ENCODE measurements around the gene RNASEH2C.
"Not testable (repeated sequence)": the region's sequence is repeated elsewhere in the genome, so short reads cannot be mapped to it uniquely, and the experiment has no call there.

RNASEH2C gene

GRCh38 chr11:65692367-65692766 is 28.2 kb downstream of the RNASEH2C start:
- no peak for TF ChIP-seq CTCF (IDR thresholded peaks at IDR 0.05; ENCODE audit: extremely low read depth, insufficient read depth, missing control alignments)
- in situ Hi-C loops (cut with MboI; ENCODE audit: low pct_unique_long_range_greater_than_20kb, low sequenced_read_pairs, unreplicated experiment): no loop called here
- no peak for DNase-seq (ENCODE audit: low spot score)

GRCh38 chr11:65691847-65692246 is 28.8 kb downstream of the RNASEH2C start:
- DNase-seq (ENCODE audit: low spot score); in situ Hi-C loops (cut with MboI; ENCODE audit: low pct_unique_long_range_greater_than_20kb, low sequenced_read_pairs, unreplicated experiment): not testable (repeated sequence)

- no peak for DNase-seq (ENCODE audit: low spot score)
- in situ Hi-C loops (cut with MboI; ENCODE audit: low pct_unique_long_range_greater_than_20kb, low sequenced_read_pairs, unreplicated experiment): no loop called here
- no peak for TF ChIP-seq CTCF (IDR thresholded peaks at IDR 0.05; ENCODE audit: extremely low read depth, insufficient read depth, missing control alignments)
These were observed 34.6 kb downstream of the RNASEH2C start for GRCh38 chr11:65685981-65686380.

- DNase-seq (ENCODE audit: low spot score); in situ Hi-C loops (cut with MboI; ENCODE audit: low pct_unique_long_range_greater_than_20kb, low sequenced_read_pairs, unreplicated experiment): not testable (repeated sequence)
These were observed 37.1 kb downstream of the RNASEH2C start for GRCh38 chr11:65683480-65683879.

- TF ChIP-seq CTCF (IDR thresholded peaks at IDR 0.05; ENCODE audit: extremely low read depth, insufficient read depth, missing control alignments): no peak
- DNase-seq (ENCODE audit: low spot score): no peak
- in situ Hi-C loops (cut with MboI; ENCODE audit: low pct_unique_long_range_greater_than_20kb, low sequenced_read_pairs, unreplicated experiment): no loop called here
These were observed 40.3 kb downstream of the RNASEH2C start for GRCh38 chr11:65680192-65680743.

- no peak for TF ChIP-seq CTCF (IDR thresholded peaks at IDR 0.05; ENCODE audit: extremely low read depth, insufficient read depth, missing control alignments)
- in situ Hi-C loops (cut with MboI; ENCODE audit: low pct_unique_long_range_greater_than_20kb, low sequenced_read_pairs, unreplicated experiment): no loop called here
- no peak for DNase-seq (ENCODE audit: low spot score)
These were observed 47.6 kb downstream of the RNASEH2C start for GRCh38 chr11:65672982-65673381.

GRCh38 chr11:65672180-65672860 is 48.3 kb downstream of the RNASEH2C start:
- TF ChIP-seq CTCF (IDR thresholded peaks at IDR 0.05; ENCODE audit: extremely low read depth, insufficient read depth, missing control alignments): no peak

More at GRCh38 chr11:65672180-65672860, 48.3 kb downstream of the RNASEH2C start:
- in situ Hi-C loops (cut with MboI; ENCODE audit: low pct_unique_long_range_greater_than_20kb, low sequenced_read_pairs, unreplicated experiment): no loop called here
- no peak for DNase-seq (ENCODE audit: low spot score)

Measured in GM13977 (cell line).